Gastrocnemius medialis (tissue), 4 donors: Measurements from ENCODE around the gene LIPH. TPM values are rescaled to one million over a fixed set of nuclear protein-coding genes. Genes with fewer than 3 reads are reported as not detected.

Experiments used
- ATAC-seq, 2 donors: fragments of 150-250 bp; one replicate each; pipeline ENCODE4 v1.9.1; 2016
- DNase-seq, 2 donors: peaks; one replicate each; pipeline ENCODE4 v3.0.0-alpha.2; 2019
- H3K27ac ChIP-seq, 4 donors: fragments of 200-600 bp; sonication (generic); 1 replicate in 1 of 4; 2 replicates in 3 of 4; pipeline ENCODE4 v1.5.1; 2016 to 2018; ENCODE audit warnings: mild to moderate bottlenecking in 2 of 4, moderate library complexity in 1 of 4
- H3K27me3 ChIP-seq, 3 donors: fragments of 200-600 bp; sonication (generic) in 2 of 3; 1 replicate in 1 of 3; 2 replicates in 2 of 3; pipeline versions ENCODE4 v1.5.1 to v1.6.0; 2016 to 2019; ENCODE audit warnings: mild to moderate bottlenecking in 1 of 3, moderate library complexity in 1 of 3
- H3K36me3 ChIP-seq, 2 donors: fragments of 200-600 bp; sonication (generic) in 1 of 2; one replicate each; pipeline ENCODE4 v1.5.1; 2017 to 2018
- H3K4me1 ChIP-seq, 2 donors: fragments of 200-600 bp; sonication (generic) in 1 of 2; one replicate each; pipeline ENCODE4 v1.5.1; 2016 to 2017; ENCODE audit warnings: mild to moderate bottlenecking in 2 of 2
- H3K4me3 ChIP-seq, 4 donors: fragments of 200-600 bp; sonication (generic) in 3 of 4; 1 replicate in 1 of 4; 2 replicates in 3 of 4; pipeline ENCODE4 v1.5.1; 2016 to 2019; ENCODE audit warnings: mild to moderate bottlenecking in 2 of 4
- H3K9me3 ChIP-seq, 3 donors: fragments of 200-600 bp; sonication (generic) in 2 of 3; 1 replicate in 1 of 3; 2 replicates in 2 of 3; pipeline ENCODE4 v1.5.1; 2016 to 2019
- POLR2A ChIP-seq, 2 donors: fragments of 450-650 bp; IDR thresholded peaks; one replicate each; pipeline ENCODE4 v1.6.1; 2017; ENCODE audit warnings: antibody characterized with exemption in 2 of 2, mild to moderate bottlenecking in 2 of 2, moderate library complexity in 2 of 2
- in situ Hi-C, 4 donors: fragments of 200-750 bp; cut with MboI; loops; one replicate each; pipeline versions ENCODE4 v1.15.0 to v1.8.0; 2017; ENCODE audit warnings: low sequenced_read_pairs in 4 of 4
- intact Hi-C: fragments of 100-400 bp; cut with DNase I; formaldehyde crosslinking; loops from one replicate; pipeline ENCODE4 v1.15.1; 2023; ENCODE audit warnings: low total_unique reads
- total RNA-seq, 4 donors: library from RNA; depleted of rRNA; stranded (reverse); fragments of >200 nt; gene quantifications; one replicate each; pipeline versions ENCODE4 v1.1.0 to v1.2.3, GENCODE V29; 2016
- TF ChIP-seq, protein P1 (sequence below), 5 experiments: fragments of 450-650 bp in 3 of 5; fragments of 200-600 bp in 2 of 5; sonication (generic) in 2 of 5; IDR thresholded peaks in 4 of 5; conservative IDR thresholded peaks in 1 of 5; 1 replicate in 4 of 5; 2 replicates in 1 of 5; pipeline ENCODE4 v1.5.1; 2016 to 2019; ENCODE audit warnings: antibody characterized with exemption in 5 of 5, mild to moderate bottlenecking in 3 of 5, moderate library complexity in 3 of 5

The LIPH gene
- total RNA-seq, 4 donors from 2014 or later = 0.11 to 0.41 TPM; not detected in 2

DNA sequence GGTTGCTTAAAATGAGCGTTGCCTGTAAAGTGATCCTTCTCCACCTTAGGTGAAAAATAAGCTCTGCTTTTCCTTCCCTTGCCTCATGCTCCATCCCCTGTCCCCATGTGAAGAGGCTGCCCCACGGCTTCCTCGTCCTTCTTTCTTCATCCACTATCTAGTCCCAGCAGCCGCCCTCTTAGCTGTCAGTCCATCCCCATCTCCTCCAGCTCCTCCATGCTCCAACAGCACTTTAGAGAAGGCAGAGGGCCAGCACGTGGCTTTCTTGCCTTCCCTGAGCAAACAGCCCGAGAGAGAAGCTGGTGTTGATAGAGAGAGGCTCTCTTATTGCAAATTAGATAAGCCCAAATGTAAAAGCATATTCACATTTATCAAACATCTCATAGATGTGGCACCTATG, 44.5 kb downstream of the LIPH start:
- Histone ChIP-seq H3K4me1 (no peaks in the 10 kb centered on the region), H3K9me3 (no peaks in the 10 kb centered on the region), H3K36me3 (no peaks in the 10 kb centered on the region), H3K4me3 (no peak overlapping the region), H3K27me3 (no peaks in the 10 kb centered on the region), H3K27ac (no peak overlapping the region)
- intact Hi-C loops (no loop called here), in situ Hi-C loops (no loop called here)
- TF ChIP-seq POLR2A (IDR thresholded peaks at IDR 0.05) = no peak
- TF ChIP-seq, protein P1, sequence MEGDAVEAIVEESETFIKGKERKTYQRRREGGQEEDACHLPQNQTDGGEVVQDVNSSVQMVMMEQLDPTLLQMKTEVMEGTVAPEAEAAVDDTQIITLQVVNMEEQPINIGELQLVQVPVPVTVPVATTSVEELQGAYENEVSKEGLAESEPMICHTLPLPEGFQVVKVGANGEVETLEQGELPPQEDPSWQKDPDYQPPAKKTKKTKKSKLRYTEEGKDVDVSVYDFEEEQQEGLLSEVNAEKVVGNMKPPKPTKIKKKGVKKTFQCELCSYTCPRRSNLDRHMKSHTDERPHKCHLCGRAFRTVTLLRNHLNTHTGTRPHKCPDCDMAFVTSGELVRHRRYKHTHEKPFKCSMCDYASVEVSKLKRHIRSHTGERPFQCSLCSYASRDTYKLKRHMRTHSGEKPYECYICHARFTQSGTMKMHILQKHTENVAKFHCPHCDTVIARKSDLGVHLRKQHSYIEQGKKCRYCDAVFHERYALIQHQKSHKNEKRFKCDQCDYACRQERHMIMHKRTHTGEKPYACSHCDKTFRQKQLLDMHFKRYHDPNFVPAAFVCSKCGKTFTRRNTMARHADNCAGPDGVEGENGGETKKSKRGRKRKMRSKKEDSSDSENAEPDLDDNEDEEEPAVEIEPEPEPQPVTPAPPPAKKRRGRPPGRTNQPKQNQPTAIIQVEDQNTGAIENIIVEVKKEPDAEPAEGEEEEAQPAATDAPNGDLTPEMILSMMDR (IDR thresholded peaks at IDR 0.05 in 4 of 5, conservative IDR thresholded peaks at IDR 0.05 in 1 of 5) = no peak
- ATAC-seq (no peak), DNase-seq (no peak)

DNA sequence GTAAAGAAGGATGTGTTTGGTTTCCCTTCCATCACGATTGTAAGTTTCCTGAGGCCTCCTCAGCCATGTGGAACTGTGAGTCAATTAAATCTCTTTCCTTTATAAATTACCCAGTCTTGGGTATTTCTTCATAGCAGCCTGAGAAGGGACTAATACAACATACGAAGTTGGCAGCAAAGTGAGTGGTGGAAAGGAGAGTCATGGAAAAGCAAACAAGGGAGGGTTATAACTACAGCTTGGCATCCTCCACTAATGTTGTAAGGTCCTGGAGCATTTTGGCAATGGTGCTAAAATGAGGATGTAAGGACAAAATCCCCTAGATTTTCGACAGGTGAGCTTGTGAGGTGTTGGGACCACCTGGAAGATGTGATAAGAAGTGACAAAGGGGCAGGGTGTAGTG, 47.8 kb downstream of the LIPH start:
- Histone ChIP-seq H3K27ac (no peak overlapping the region), H3K36me3 (no peaks in the 10 kb centered on the region), H3K27me3 (no peaks in the 10 kb centered on the region), H3K4me1 (no peaks in the 10 kb centered on the region), H3K4me3 (no peak overlapping the region), H3K9me3 (no peaks in the 10 kb centered on the region)
- ATAC-seq (no peak), DNase-seq (no peak)
- intact Hi-C loops = no loop called here
- in situ Hi-C loops = no loop called here
- no peak for TF ChIP-seq POLR2A (IDR thresholded peaks at IDR 0.05)
- TF ChIP-seq, protein P1 (IDR thresholded peaks at IDR 0.05 in 4 of 5, conservative IDR thresholded peaks at IDR 0.05 in 1 of 5) = no peak

DNA sequence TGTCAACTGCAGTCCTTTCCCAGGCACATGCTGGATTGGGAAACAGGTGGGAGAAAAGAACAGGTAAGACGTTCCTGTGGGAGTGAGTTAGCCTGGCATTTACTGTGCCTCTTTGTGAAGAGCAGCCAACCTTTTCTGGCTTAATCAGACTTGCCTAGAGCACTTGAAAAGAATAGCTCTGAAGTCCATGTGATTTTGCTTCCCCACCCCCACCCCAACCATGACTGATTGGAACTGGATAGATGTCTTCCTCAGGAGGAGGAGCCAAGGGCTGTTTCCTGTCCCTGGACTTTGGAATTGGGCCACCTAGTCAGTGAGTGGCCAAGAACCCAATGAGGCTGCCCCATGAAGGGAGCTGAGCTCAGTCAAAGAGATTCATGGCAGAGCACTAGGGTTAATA, 48.9 kb downstream of the LIPH start:
- intact Hi-C loops (no loop called here), in situ Hi-C loops (no loop called here)
- H3K36me3 ChIP-seq = no peaks in the 10 kb centered on the region
- no peak for DNase-seq
- H3K27ac ChIP-seq = no peak overlapping the region
- no peaks in the 10 kb centered on the region for H3K4me1 ChIP-seq
- ATAC-seq = no peak
- TF ChIP-seq, protein P1 (IDR thresholded peaks at IDR 0.05 in 4 of 5, conservative IDR thresholded peaks at IDR 0.05 in 1 of 5) = no peak
- no peak for TF ChIP-seq POLR2A (IDR thresholded peaks at IDR 0.05)
- no peak overlapping the region for H3K4me3 ChIP-seq
- no peaks in the 10 kb centered on the region for H3K27me3 ChIP-seq
- no peaks in the 10 kb centered on the region for H3K9me3 ChIP-seq

DNA sequence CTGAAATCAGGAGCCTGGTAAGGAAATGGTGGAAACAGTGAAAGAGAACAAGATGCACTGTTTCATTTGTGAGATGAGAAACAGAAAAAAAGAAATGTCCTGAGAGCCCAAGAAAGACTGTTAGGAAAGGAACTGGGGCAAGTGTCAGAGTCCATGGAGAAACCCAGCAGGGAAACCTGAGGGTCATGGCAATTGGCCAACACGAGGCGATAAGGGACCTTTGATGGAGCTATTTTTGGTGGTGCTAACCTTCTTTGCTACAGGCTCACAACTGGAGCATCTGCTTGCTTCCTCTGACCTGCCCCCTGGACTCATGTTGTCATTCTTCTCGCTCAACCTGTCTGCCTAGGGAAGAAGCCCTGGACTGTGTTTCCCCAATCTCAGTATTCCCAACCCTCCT, 49.4 kb downstream of the LIPH start:
- intact Hi-C loops (no loop called here), in situ Hi-C loops (no loop called here)
- no peaks in the 10 kb centered on the region for H3K36me3 ChIP-seq
- H3K27me3 ChIP-seq = no peaks in the 10 kb centered on the region
- ATAC-seq (no peak), DNase-seq (no peak)
- peaks cover under 1 to 2% of the 10 kb centered on the region in 2 donors for H3K4me1 ChIP-seq
- H3K27ac ChIP-seq = no peak overlapping the region
- H3K9me3 ChIP-seq = no peaks in the 10 kb centered on the region
- TF ChIP-seq POLR2A (IDR thresholded peaks at IDR 0.05) = no peak
- TF ChIP-seq, protein P1 (IDR thresholded peaks at IDR 0.05 in 4 of 5, conservative IDR thresholded peaks at IDR 0.05 in 1 of 5) = no peak
- H3K4me3 ChIP-seq = no peak overlapping the region
